HEK293 (cell line): ENCODE data around the gene NEAT1.

Experiments used
- BCL11B ChIP-seq: fragments of 450-650 bp; formaldehyde crosslinking; IDR thresholded peaks from 2 replicates; pipeline ENCODE4 v1.5.1; 2016; ENCODE audit warnings: low read depth, missing biosample characterization, missing genetic modification characterization
- HOXD13 ChIP-seq: sonication (generic); formaldehyde crosslinking; IDR thresholded peaks from 2 replicates; pipeline ENCODE4 v1.8.0; 2022; ENCODE audit warnings: missing genetic modification reagents, borderline replicate concordance
- KLF1 ChIP-seq: fragments of 450-650 bp; formaldehyde crosslinking; IDR thresholded peaks from 2 replicates; pipeline ENCODE4 v1.5.1; 2016; ENCODE audit warnings: missing biosample characterization, missing genetic modification characterization
- KLF7 ChIP-seq: fragments of 450-650 bp; formaldehyde crosslinking; IDR thresholded peaks from 2 replicates; pipeline ENCODE4 v1.5.1; 2016; ENCODE audit warnings: missing biosample characterization, missing genetic modification characterization, borderline replicate concordance
- MYNN ChIP-seq: fragments of 450-650 bp; formaldehyde crosslinking; IDR thresholded peaks from 2 replicates; pipeline ENCODE4 v1.5.1; 2016; ENCODE audit warnings: missing biosample characterization, missing genetic modification characterization, borderline replicate concordance
- YY2 ChIP-seq: fragments of 450-650 bp; formaldehyde crosslinking; IDR thresholded peaks from 2 replicates; pipeline ENCODE4 v1.5.1; 2016; ENCODE audit warnings: missing biosample characterization, missing genetic modification characterization
- ZBTB1 ChIP-seq: fragments of 450-650 bp; formaldehyde crosslinking; IDR thresholded peaks from 2 replicates; pipeline ENCODE4 v1.5.1; 2016; ENCODE audit warnings: missing biosample characterization, missing genetic modification characterization
- ZFP37 ChIP-seq: fragments of 450-650 bp; formaldehyde crosslinking; IDR thresholded peaks from 2 replicates; pipeline ENCODE4 v1.5.1; 2016; ENCODE audit warnings: missing biosample characterization, missing genetic modification characterization
- ZNF10 ChIP-seq: fragments of 450-650 bp; formaldehyde crosslinking; IDR thresholded peaks from 2 replicates; pipeline ENCODE4 v1.5.1; 2017; ENCODE audit warnings: missing biosample characterization, missing genetic modification characterization
- ZNF114 ChIP-seq: fragments of 450-650 bp; formaldehyde crosslinking; IDR thresholded peaks from 2 replicates; pipeline ENCODE4 v1.5.0; 2017; ENCODE audit warnings: missing biosample characterization, missing genetic modification characterization
- ZNF146 ChIP-seq: fragments of 450-650 bp; formaldehyde crosslinking; IDR thresholded peaks from 2 replicates; pipeline ENCODE4 v1.5.1; 2016; ENCODE audit warnings: missing biosample characterization, missing genetic modification characterization
- ZNF2 ChIP-seq: fragments of 450-650 bp; formaldehyde crosslinking; IDR thresholded peaks from 2 replicates; pipeline ENCODE4 v1.5.1; 2016; ENCODE audit warnings: missing biosample characterization, missing genetic modification characterization
- ZNF214 ChIP-seq: fragments of 450-650 bp; formaldehyde crosslinking; IDR thresholded peaks from 2 replicates; pipeline ENCODE4 v1.5.1; 2017; ENCODE audit warnings: missing biosample characterization, mild to moderate bottlenecking, missing genetic modification characterization, borderline replicate concordance
- ZNF274 ChIP-seq, 2 experiments: fragments of 200-500 bp in 1 of 2; fragments of 450-650 bp in 1 of 2; sonication (Bioruptor generic) in 1 of 2; formaldehyde crosslinking in 1 of 2; IDR thresholded peaks; 2 replicates each; pipeline versions ENCODE4 v1.5.1 to v1.6.1; 2014 to 2016; ENCODE audit warnings: borderline replicate concordance in 1 of 2, inconsistent platforms in 1 of 2, low read length in 1 of 2, missing biosample characterization in 1 of 2, missing genetic modification characterization in 1 of 2
- ZNF280D ChIP-seq: fragments of 450-650 bp; formaldehyde crosslinking; IDR thresholded peaks from 2 replicates; pipeline ENCODE4 v1.5.1; 2016; ENCODE audit warnings: missing biosample characterization, missing genetic modification characterization
- ZNF335 ChIP-seq: fragments of 450-650 bp; formaldehyde crosslinking; conservative IDR thresholded peaks from 2 replicates; pipeline ENCODE4 v1.5.1; 2016; ENCODE audit warnings: missing biosample characterization, missing genetic modification characterization
- ZNF391 ChIP-seq: fragments of 450-650 bp; formaldehyde crosslinking; IDR thresholded peaks from 2 replicates; pipeline ENCODE4 v1.5.1; 2016; ENCODE audit warnings: low read depth, missing biosample characterization, missing genetic modification characterization, borderline replicate concordance
- ZNF510 ChIP-seq: fragments of 450-650 bp; formaldehyde crosslinking; IDR thresholded peaks from 2 replicates; pipeline ENCODE4 v1.5.1; 2018; ENCODE audit warnings: mild to moderate bottlenecking, missing genetic modification characterization, missing biosample characterization; ENCODE audit not compliant: insufficient replicate concordance
- ZNF544 ChIP-seq: fragments of 450-650 bp; formaldehyde crosslinking; IDR thresholded peaks from 2 replicates; pipeline ENCODE4 v1.5.0; 2017; ENCODE audit warnings: missing biosample characterization, missing genetic modification characterization
- ZNF571 ChIP-seq: fragments of 450-650 bp; formaldehyde crosslinking; IDR thresholded peaks from 2 replicates; pipeline ENCODE4 v1.5.0; 2017; ENCODE audit warnings: missing biosample characterization, missing genetic modification characterization
- ZNF624 ChIP-seq: fragments of 450-650 bp; formaldehyde crosslinking; IDR thresholded peaks from 2 replicates; pipeline ENCODE4 v1.5.1; 2017; ENCODE audit warnings: missing biosample characterization, missing genetic modification characterization
- ZNF664 ChIP-seq: fragments of 450-650 bp; formaldehyde crosslinking; IDR thresholded peaks from 2 replicates; pipeline ENCODE4 v1.5.1; 2016; ENCODE audit warnings: missing biosample characterization, missing genetic modification characterization
- ZNF677 ChIP-seq: fragments of 450-650 bp; IDR thresholded peaks from 2 replicates; pipeline ENCODE4 v1.5.0; 2018; ENCODE audit warnings: missing biosample characterization, mild to moderate bottlenecking, missing genetic modification characterization, moderate library complexity
- ZNF701 ChIP-seq: fragments of 450-650 bp; formaldehyde crosslinking; IDR thresholded peaks from 2 replicates; pipeline ENCODE4 v1.5.1; 2016; ENCODE audit warnings: missing biosample characterization, missing genetic modification characterization
- ZNF777 ChIP-seq: fragments of 450-650 bp; formaldehyde crosslinking; IDR thresholded peaks from 2 replicates; pipeline ENCODE4 v1.5.1; 2017; ENCODE audit warnings: missing biosample characterization, missing genetic modification characterization, borderline replicate concordance
- ZSCAN16 ChIP-seq: fragments of 450-650 bp; formaldehyde crosslinking; IDR thresholded peaks from 2 replicates; pipeline ENCODE4 v1.5.1; 2016; ENCODE audit warnings: missing biosample characterization, missing genetic modification characterization
- ZSCAN23 ChIP-seq: fragments of 450-650 bp; formaldehyde crosslinking; IDR thresholded peaks from 2 replicates; pipeline ENCODE4 v1.5.1; 2016; ENCODE audit warnings: missing biosample characterization, missing genetic modification characterization
- TF ChIP-seq, protein P1 (sequence below): fragments of 450-650 bp; formaldehyde crosslinking; IDR thresholded peaks from 2 replicates; pipeline ENCODE4 v1.5.1; 2017; ENCODE audit warnings: missing biosample characterization, missing genetic modification characterization
- TF ChIP-seq, protein P2 (sequence below): IDR thresholded peaks from 2 replicates; pipeline ENCODE4 v1.6.1; 2011; ENCODE audit warnings: mild to moderate bottlenecking, low read depth, low read length, borderline replicate concordance
- TF ChIP-seq, protein P3 (sequence below): fragments of 450-650 bp; formaldehyde crosslinking; IDR thresholded peaks from 2 replicates; pipeline ENCODE4 v1.5.1; 2016; ENCODE audit warnings: missing biosample characterization, missing genetic modification characterization
- TF ChIP-seq, protein P4 (sequence below): fragments of 450-650 bp; formaldehyde crosslinking; IDR thresholded peaks from 2 replicates; pipeline ENCODE4 v1.5.1; 2016; ENCODE audit warnings: missing biosample characterization, missing genetic modification characterization

NEAT1 gene

DNA sequence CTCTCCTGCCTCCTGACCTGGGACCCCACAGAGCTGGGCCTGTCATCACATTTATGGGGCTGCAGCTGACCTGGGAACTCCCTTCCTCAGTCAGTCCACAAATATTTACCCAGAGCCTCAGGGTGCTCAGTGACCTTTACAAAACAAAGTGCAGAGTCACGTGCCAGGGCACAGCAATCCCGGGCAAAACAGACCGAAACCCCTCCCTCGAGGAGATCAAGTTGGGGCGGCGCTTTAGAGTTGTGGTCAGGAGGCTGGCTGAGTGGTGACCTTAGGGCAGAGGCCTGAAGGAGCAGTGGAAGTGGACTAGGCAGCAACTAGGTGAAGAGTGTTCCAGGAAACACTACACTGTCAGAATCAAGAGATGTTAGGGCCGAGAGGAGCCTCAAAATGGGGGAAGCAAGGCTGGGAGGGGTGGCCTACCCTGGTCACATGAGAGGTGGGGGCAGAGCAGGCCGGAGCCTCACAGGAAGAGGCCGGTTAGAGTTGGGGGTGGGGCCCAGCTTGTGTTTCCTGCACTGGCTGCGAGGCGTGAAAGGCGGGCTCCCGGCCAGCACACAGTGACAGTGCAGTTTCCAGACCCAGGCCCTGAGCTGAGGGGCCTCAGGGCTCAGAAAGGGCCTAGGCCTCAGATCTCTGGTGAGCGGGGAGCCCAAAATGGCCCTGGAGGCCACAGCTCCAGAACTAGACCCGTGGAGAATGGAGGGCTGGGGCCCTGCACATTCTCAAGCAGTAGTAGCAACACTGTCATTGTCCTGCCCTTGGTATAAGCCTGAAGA lies 3.7 kb upstream of the NEAT1 start (continued):
- no peak for TF ChIP-seq ZNF280D (tag by site-specific recombination)
- no peak for TF ChIP-seq ZNF624 (tag by site-specific recombination)
- peak; percentile 62; the same call in 1 of the 2 replicates for TF ChIP-seq KLF1
- no peak for TF ChIP-seq ZNF571 (tag by site-specific recombination)
- TF ChIP-seq, protein P1, sequence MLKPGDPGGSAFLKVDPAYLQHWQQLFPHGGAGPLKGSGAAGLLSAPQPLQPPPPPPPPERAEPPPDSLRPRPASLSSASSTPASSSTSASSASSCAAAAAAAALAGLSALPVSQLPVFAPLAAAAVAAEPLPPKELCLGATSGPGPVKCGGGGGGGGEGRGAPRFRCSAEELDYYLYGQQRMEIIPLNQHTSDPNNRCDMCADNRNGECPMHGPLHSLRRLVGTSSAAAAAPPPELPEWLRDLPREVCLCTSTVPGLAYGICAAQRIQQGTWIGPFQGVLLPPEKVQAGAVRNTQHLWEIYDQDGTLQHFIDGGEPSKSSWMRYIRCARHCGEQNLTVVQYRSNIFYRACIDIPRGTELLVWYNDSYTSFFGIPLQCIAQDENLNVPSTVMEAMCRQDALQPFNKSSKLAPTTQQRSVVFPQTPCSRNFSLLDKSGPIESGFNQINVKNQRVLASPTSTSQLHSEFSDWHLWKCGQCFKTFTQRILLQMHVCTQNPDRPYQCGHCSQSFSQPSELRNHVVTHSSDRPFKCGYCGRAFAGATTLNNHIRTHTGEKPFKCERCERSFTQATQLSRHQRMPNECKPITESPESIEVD (tag by site-specific recombination), result no peak
- TF ChIP-seq ZNF114 (tag by site-specific recombination), result no peak
- TF ChIP-seq HOXD13, result no peak
- no peak for TF ChIP-seq ZNF777 (tag by site-specific recombination)
- no peak for TF ChIP-seq ZNF391 (tag by site-specific recombination)
- no peak for TF ChIP-seq ZFP37
- TF ChIP-seq ZNF701 (tag by site-specific recombination), result no peak
- no peak for TF ChIP-seq BCL11B
- TF ChIP-seq ZSCAN16 (tag by site-specific recombination), result peak; percentile 85
- peak; percentile 77 for TF ChIP-seq ZNF146 (tag by site-specific recombination)
- TF ChIP-seq ZNF2 (tag by site-specific recombination), result peak; percentile 14; the same call in 1 of the 2 replicates
- TF ChIP-seq ZNF10 (tag by site-specific recombination), result peak; percentile 49; the same call in 1 of the 2 replicates
- TF ChIP-seq ZNF335 (tag by site-specific recombination), result peak; percentile 78
- no peak for TF ChIP-seq ZBTB1 (tag by site-specific recombination)
- TF ChIP-seq ZNF664 (tag by site-specific recombination), result no peak
- TF ChIP-seq, protein P2, sequence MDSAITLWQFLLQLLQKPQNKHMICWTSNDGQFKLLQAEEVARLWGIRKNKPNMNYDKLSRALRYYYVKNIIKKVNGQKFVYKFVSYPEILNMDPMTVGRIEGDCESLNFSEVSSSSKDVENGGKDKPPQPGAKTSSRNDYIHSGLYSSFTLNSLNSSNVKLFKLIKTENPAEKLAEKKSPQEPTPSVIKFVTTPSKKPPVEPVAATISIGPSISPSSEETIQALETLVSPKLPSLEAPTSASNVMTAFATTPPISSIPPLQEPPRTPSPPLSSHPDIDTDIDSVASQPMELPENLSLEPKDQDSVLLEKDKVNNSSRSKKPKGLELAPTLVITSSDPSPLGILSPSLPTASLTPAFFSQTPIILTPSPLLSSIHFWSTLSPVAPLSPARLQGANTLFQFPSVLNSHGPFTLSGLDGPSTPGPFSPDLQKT, result no peak
- no peak for TF ChIP-seq ZNF677 (tag by site-specific recombination)
- no peak for TF ChIP-seq MYNN (tag by site-specific recombination)
- no peak for TF ChIP-seq ZNF510 (tag by site-specific recombination)
- no peak; the same call in 1 of the 2 replicates for TF ChIP-seq YY2 (tag by site-specific recombination)
- no peak for TF ChIP-seq ZNF544
- no peak for TF ChIP-seq KLF7 (tag by site-specific recombination)
- TF ChIP-seq, protein P3, sequence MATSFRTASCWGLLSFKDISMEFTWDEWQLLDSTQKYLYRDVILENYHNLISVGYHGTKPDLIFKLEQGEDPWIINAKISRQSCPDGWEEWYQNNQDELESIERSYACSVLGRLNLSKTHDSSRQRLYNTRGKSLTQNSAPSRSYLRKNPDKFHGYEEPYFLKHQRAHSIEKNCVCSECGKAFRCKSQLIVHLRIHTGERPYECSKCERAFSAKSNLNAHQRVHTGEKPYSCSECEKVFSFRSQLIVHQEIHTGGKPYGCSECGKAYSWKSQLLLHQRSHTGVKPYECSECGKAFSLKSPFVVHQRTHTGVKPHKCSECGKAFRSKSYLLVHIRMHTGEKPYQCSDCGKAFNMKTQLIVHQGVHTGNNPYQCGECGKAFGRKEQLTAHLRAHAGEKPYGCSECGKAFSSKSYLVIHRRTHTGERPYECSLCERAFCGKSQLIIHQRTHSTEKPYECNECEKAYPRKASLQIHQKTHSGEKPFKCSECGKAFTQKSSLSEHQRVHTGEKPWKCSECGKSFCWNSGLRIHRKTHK (tag by site-specific recombination), result no peak
- TF ChIP-seq, protein P4, sequence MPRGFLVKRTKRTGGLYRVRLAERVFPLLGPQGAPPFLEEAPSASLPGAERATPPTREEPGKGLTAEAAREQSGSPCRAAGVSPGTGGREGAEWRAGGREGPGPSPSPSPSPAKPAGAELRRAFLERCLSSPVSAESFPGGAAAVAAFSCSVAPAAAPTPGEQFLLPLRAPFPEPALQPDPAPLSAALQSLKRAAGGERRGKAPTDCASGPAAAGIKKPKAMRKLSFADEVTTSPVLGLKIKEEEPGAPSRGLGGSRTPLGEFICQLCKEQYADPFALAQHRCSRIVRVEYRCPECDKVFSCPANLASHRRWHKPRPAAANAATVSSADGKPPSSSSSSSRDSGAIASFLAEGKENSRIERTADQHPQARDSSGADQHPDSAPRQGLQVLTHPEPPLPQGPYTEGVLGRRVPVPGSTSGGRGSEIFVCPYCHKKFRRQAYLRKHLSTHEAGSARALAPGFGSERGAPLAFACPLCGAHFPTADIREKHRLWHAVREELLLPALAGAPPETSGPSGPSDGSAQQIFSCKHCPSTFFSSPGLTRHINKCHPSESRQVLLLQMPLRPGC, result no peak; the same call in 1 of the 2 replicates
- no peak for TF ChIP-seq ZNF214
- 0 out of 2 replicates have a peak, but pooled peaks have one; percentile 44 for TF ChIP-seq ZSCAN23 (tag by site-specific recombination)
- TF ChIP-seq ZNF274 (IDR thresholded peaks at IDR 0.05; ENCODE audit: low read length), result no peak
- no peak for TF ChIP-seq ZNF274 (tag by site-specific recombination; IDR thresholded peaks at IDR 0.05; ENCODE audit: borderline replicate concordance)
